Endothelial cell of umbilical vein (primary cell): Measurements from ENCODE around the gene ZNF740.

Source experiments
- CTCF ChIP-seq, 2 donors: IDR thresholded peaks; 1 replicate in 1 of 2; 2 replicates in 1 of 2; pipeline ENCODE4 v1.5.1; 2011; ENCODE audit warnings: low read length in 2 of 2, mild to moderate bottlenecking in 2 of 2, moderate library complexity in 2 of 2, control low read depth in 1 of 2, inconsistent platforms in 1 of 2, low read depth in 1 of 2; ENCODE audit not compliant: insufficient read depth in 1 of 2; ENCODE audit errors: extremely low read depth in 1 of 2
- EZH2 ChIP-seq: IDR thresholded peaks from 2 replicates; pipeline ENCODE4 v1.6.1; 2012; ENCODE audit warnings: borderline replicate concordance, low read depth, mild to moderate bottlenecking, moderate library complexity, low read length, inconsistent platforms; ENCODE audit not compliant: severe bottlenecking
- FOS ChIP-seq: IDR thresholded peaks from 2 replicates; pipeline ENCODE4 v1.6.1; 2011; ENCODE audit warnings: mild to moderate bottlenecking, low read length, moderate library complexity, borderline replicate concordance; ENCODE audit not compliant: insufficient read depth
- GATA2 ChIP-seq: IDR thresholded peaks from 2 replicates; pipeline ENCODE4 v1.7.0; 2011; ENCODE audit warnings: low read depth, mild to moderate bottlenecking, moderate library complexity, mixed read lengths, low read length; ENCODE audit not compliant: insufficient read length, insufficient read depth
- JUN ChIP-seq: IDR thresholded peaks from 2 replicates; pipeline ENCODE4 v1.6.1; 2011; ENCODE audit warnings: borderline replicate concordance, low read depth; ENCODE audit not compliant: insufficient read length, insufficient read depth
- MAX ChIP-seq: IDR thresholded peaks from 2 replicates; pipeline ENCODE4 v1.6.1; 2011; ENCODE audit not compliant: insufficient read depth, insufficient read length
- MYC ChIP-seq: IDR thresholded peaks from one replicate; pipeline ENCODE4 v1.6.1; 2011; ENCODE audit warnings: mild to moderate bottlenecking, low read depth, low read length
- POLR2A ChIP-seq: IDR thresholded peaks from 2 replicates; pipeline ENCODE4 v1.6.1; 2012; ENCODE audit warnings: low read depth, mild to moderate bottlenecking, control low read depth, low read length
- POLR2AphosphoS5 ChIP-seq: IDR thresholded peaks from 2 replicates; pipeline ENCODE4 v1.6.1; 2012; ENCODE audit warnings: low read depth, mild to moderate bottlenecking, control low read depth, low read length, moderate library complexity; ENCODE audit not compliant: insufficient read depth

GRCh38 chr12:53171725-53172329 lies 8.7 kb upstream of the ZNF740 start:
- TF ChIP-seq CTCF (IDR thresholded peaks at IDR 0.05; ENCODE audit: extremely low read depth in 1 of 2, insufficient read depth in 1 of 2, low read depth in 1 of 2, low read length in 2 of 2) (no peak), POLR2A (no peak), EZH2 (no peak), MAX (no peak), POLR2AphosphoS5 (no peak), MYC (no peak), FOS (no peak), JUN (no peak), GATA2 (no peak)
